Ramos (cell line): ENCODE data around the gene CTNNAL1.

Experiments used
- in situ Hi-C: fragments of 300-500 bp; cut with MboI; formaldehyde crosslinking; loops from one replicate; pipeline ENCODE4 v1.14.3; 2022; ENCODE audit warnings: low sequenced_read_pairs; ENCODE audit not compliant: unreplicated experiment

Gene CTNNAL1

GRCh38 chr9:108894225-108894997 is 118.9 kb downstream of the CTNNAL1 start:
- in situ Hi-C loops: no loop called here
